NCI-H2029 (cell line): ENCODE results near the gene RTP2.

Source experiments
- DNase-seq: peaks from one replicate; lab custom pipeline; 2025; lab: John Stamatoyannopoulos, UW

Gene RTP2

GRCh38 chr3:187738331-187739093 lies 36.2 kb upstream of the RTP2 start:
- peak; percentile 92 for DNase-seq

GRCh38 chr3:187738071-187738330 lies 35.6 kb upstream of the RTP2 start:
- no peak for DNase-seq

- no peak for DNase-seq
Observed at GRCh38 chr3:187737368-187738070, 35.2 kb upstream of the RTP2 start.

GRCh38 chr3:187737006-187737367 lies 34.6 kb upstream of the RTP2 start:
- DNase-seq, result no peak

- DNase-seq, result no peak
Observed at GRCh38 chr3:187736418-187736871, 34.1 kb upstream of the RTP2 start.

- DNase-seq, result no peak
Observed at GRCh38 chr3:187735837-187736236, 33.5 kb upstream of the RTP2 start.

GRCh38 chr3:187735383-187735782 lies 33.0 kb upstream of the RTP2 start:
- DNase-seq, result no peak

GRCh38 chr3:187734841-187735240 lies 32.5 kb upstream of the RTP2 start:
- no peak for DNase-seq

GRCh38 chr3:187733371-187733770 lies 31.0 kb upstream of the RTP2 start:
- no peak for DNase-seq

GRCh38 chr3:187729598-187729997 lies 27.2 kb upstream of the RTP2 start:
- no peak for DNase-seq

GRCh38 chr3:187728940-187729583 lies 26.7 kb upstream of the RTP2 start:
- DNase-seq, result no peak

- DNase-seq, result no peak
Observed at GRCh38 chr3:187728248-187728647, 25.9 kb upstream of the RTP2 start.

GRCh38 chr3:187726564-187726963 lies 24.2 kb upstream of the RTP2 start:
- DNase-seq, result no peak

GRCh38 chr3:187725653-187726370 lies 23.5 kb upstream of the RTP2 start:
- DNase-seq, result no peak

GRCh38 chr3:187725224-187725623 lies 22.9 kb upstream of the RTP2 start:
- DNase-seq, result no peak

GRCh38 chr3:187722206-187722612 lies 19.9 kb upstream of the RTP2 start:
- DNase-seq, result no peak

- DNase-seq, result no peak
Observed at GRCh38 chr3:187721055-187721454, 18.7 kb upstream of the RTP2 start.

GRCh38 chr3:187720337-187720670 lies 17.9 kb upstream of the RTP2 start:
- no peak for DNase-seq

GRCh38 chr3:187719628-187720336 lies 17.4 kb upstream of the RTP2 start:
- no peak for DNase-seq

GRCh38 chr3:187718802-187719201 lies 16.4 kb upstream of the RTP2 start:
- DNase-seq, result no peak

GRCh38 chr3:187717572-187717971 lies 15.2 kb upstream of the RTP2 start:
- DNase-seq, result no peak

- peak; percentile 46 for DNase-seq
Observed at GRCh38 chr3:187714404-187714979, 12.1 kb upstream of the RTP2 start.
